GM19099 (cell line): Measurements from ENCODE around the gene RASL11A.

Experiments used
- POLR2A ChIP-seq: IDR thresholded peaks from 3 replicates; pipeline ENCODE4 v1.6.1; 2011; ENCODE audit warnings: low read depth; ENCODE audit not compliant: insufficient read length; ENCODE audit errors: extremely low read depth

RASL11A gene

GRCh38 chr13:27283906-27284493 lies 13.4 kb downstream of the RASL11A start:
- no peak for TF ChIP-seq POLR2A

GRCh38 chr13:27288392-27288791 lies 17.8 kb downstream of the RASL11A start:
- no peak for TF ChIP-seq POLR2A

- TF ChIP-seq POLR2A: no peak
These were observed 18.5 kb downstream of the RASL11A start for GRCh38 chr13:27289011-27289665.

GRCh38 chr13:27290715-27291114 lies 20.1 kb downstream of the RASL11A start:
- TF ChIP-seq POLR2A: no peak

- no peak for TF ChIP-seq POLR2A
These were observed 22.6 kb downstream of the RASL11A start for GRCh38 chr13:27293076-27293691.

GRCh38 chr13:27293873-27294515 lies 23.4 kb downstream of the RASL11A start:
- no peak for TF ChIP-seq POLR2A

GRCh38 chr13:27295096-27295495 lies 24.5 kb downstream of the RASL11A start:
- no peak for TF ChIP-seq POLR2A

- no peak for TF ChIP-seq POLR2A
These were observed 25.0 kb downstream of the RASL11A start for GRCh38 chr13:27295660-27296059.

- TF ChIP-seq POLR2A: no peak
These were observed 25.9 kb downstream of the RASL11A start for GRCh38 chr13:27296496-27296895.

- no peak for TF ChIP-seq POLR2A
These were observed 28.2 kb downstream of the RASL11A start for GRCh38 chr13:27298849-27299248.

- no peak for TF ChIP-seq POLR2A
These were observed 30.4 kb downstream of the RASL11A start for GRCh38 chr13:27300941-27301586.

GRCh38 chr13:27302643-27303262 lies 32.1 kb downstream of the RASL11A start:
- no peak for TF ChIP-seq POLR2A

GRCh38 chr13:27304099-27304498 lies 33.5 kb downstream of the RASL11A start:
- no peak for TF ChIP-seq POLR2A

GRCh38 chr13:27304611-27305010 lies 34.0 kb downstream of the RASL11A start:
- TF ChIP-seq POLR2A: no peak

- TF ChIP-seq POLR2A: no peak
These were observed 35.7 kb downstream of the RASL11A start for GRCh38 chr13:27306364-27306763.
